Suprapubic skin (tissue), 4 donors: ENCODE results near the gene TMEM178A. TPM values are rescaled to one million over a fixed set of nuclear protein-coding genes. Genes with fewer than 3 reads are reported as not detected.

ENCODE experiments used
- DNase-seq, 2 donors: peaks; one replicate each; pipeline ENCODE4 v3.0.0-alpha.2; 2019; ENCODE audit warnings: low spot score in 2 of 2
- H3K27ac ChIP-seq: fragments of 200-600 bp; sonication (generic); one replicate; pipeline ENCODE4 v1.5.1; 2019
- H3K27me3 ChIP-seq: fragments of 200-600 bp; sonication (generic); one replicate; pipeline ENCODE4 v1.5.1; 2019
- H3K36me3 ChIP-seq: fragments of 200-600 bp; sonication (generic); one replicate; pipeline ENCODE4 v1.5.1; 2019
- H3K4me1 ChIP-seq: fragments of 200-600 bp; sonication (generic); one replicate; pipeline ENCODE4 v1.5.1; 2019
- H3K4me3 ChIP-seq: fragments of 200-600 bp; sonication (generic); one replicate; pipeline ENCODE4 v1.5.1; 2019; ENCODE audit warnings: mild to moderate bottlenecking
- H3K9me3 ChIP-seq: fragments of 200-600 bp; sonication (generic); one replicate; pipeline ENCODE4 v1.5.1; 2019
- CTCF ChIP-seq, 2 donors: fragments of 200-600 bp in 1 of 2; fragments of 450-650 bp in 1 of 2; sonication (generic) in 1 of 2; IDR thresholded peaks; one replicate each; pipeline ENCODE4 v1.5.1; 2016 to 2019; ENCODE audit warnings: antibody characterized with exemption in 2 of 2, mild to moderate bottlenecking in 1 of 2, moderate library complexity in 1 of 2
- EP300 ChIP-seq: sonication (generic); formaldehyde crosslinking; IDR thresholded peaks from one replicate; pipeline ENCODE4 v1.6.1; 2017; ENCODE audit warnings: antibody characterized with exemption
- POLR2A ChIP-seq, 2 donors: fragments of 450-650 bp; IDR thresholded peaks; one replicate each; pipeline ENCODE4 v1.6.1; 2017; ENCODE audit warnings: antibody characterized with exemption in 2 of 2, mild to moderate bottlenecking in 2 of 2, moderate library complexity in 2 of 2
- POLR2AphosphoS5 ChIP-seq, 3 donors: sonication (generic); formaldehyde crosslinking; IDR thresholded peaks; one replicate each; pipeline ENCODE4 v1.6.1; 2017; ENCODE audit warnings: antibody characterized with exemption in 3 of 3
- WGBS: methylation state at CpG from one replicate; pipeline ENCODE4 v1.1.5; 2018; 5-methylcytosine and 5-hydroxymethylcytosine counted together
- total RNA-seq, 4 donors: library from RNA; depleted of rRNA; stranded (reverse); fragments of >200 nt; gene quantifications; one replicate each; pipeline ENCODE4 v1.1.0, GENCODE V29; 2016

TMEM178A gene
- total RNA-seq, 4 donors from 2014 or later: 0.68 to 7.4 (median 2.3) TPM

GRCh38 chr2:39667104-39667885 is 1.6 kb downstream of the TMEM178A start:
- no peak overlapping the region for H3K27ac ChIP-seq
- WGBS: 42% methylated on average over 7 of the region's 7 CpGs
- no peaks in the 10 kb centered on the region for H3K9me3 ChIP-seq
- H3K36me3 ChIP-seq: no peaks in the 10 kb centered on the region
- peaks cover 18% of the 10 kb centered on the region for H3K4me1 ChIP-seq
- peaks cover 65% of the 10 kb centered on the region for H3K27me3 ChIP-seq
- DNase-seq: no peak
- no peak for TF ChIP-seq EP300
- no peak for TF ChIP-seq POLR2A (IDR thresholded peaks at IDR 0.05)
- TF ChIP-seq POLR2AphosphoS5 (IDR thresholded peaks at IDR 0.05): no peak
- no peak for TF ChIP-seq CTCF (IDR thresholded peaks at IDR 0.05)
- H3K4me3 ChIP-seq: peak overlapping the region; percentile 62

DNA sequence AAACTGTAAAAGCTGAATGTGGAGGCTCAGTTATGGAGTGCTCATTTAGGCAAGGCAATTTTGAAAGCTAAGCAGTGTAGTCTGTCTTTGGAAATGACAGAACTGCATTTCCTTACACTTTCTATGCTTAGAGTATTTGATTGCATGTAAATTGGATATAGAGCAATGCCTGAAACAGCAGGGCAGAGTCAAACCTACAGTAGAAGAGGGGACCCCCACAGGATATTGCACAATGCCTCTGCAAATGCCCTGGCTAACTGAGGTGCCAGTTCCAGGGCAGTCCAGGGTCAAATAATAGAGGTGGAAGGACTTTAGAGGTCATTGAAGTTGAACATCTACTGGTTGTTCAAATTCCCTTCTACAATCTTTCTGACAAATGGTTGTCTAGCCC is 2.2 kb downstream of the TMEM178A start:
- TF ChIP-seq POLR2AphosphoS5 (IDR thresholded peaks at IDR 0.05) (no peak), POLR2A (IDR thresholded peaks at IDR 0.05) (no peak), EP300 (no peak), CTCF (IDR thresholded peaks at IDR 0.05) (no peak)
- Histone ChIP-seq H3K27me3 (peaks cover 71% of the 10 kb centered on the region), H3K27ac (no peak overlapping the region), H3K9me3 (no peaks in the 10 kb centered on the region), H3K36me3 (no peaks in the 10 kb centered on the region), H3K4me1 (peaks cover 18% of the 10 kb centered on the region), H3K4me3 (no peak overlapping the region)
- DNase-seq: no peak

GRCh38 chr2:39668576-39669080 is 2.9 kb downstream of the TMEM178A start:
- H3K9me3 ChIP-seq: no peaks in the 10 kb centered on the region
- H3K27me3 ChIP-seq: peaks cover 75% of the 10 kb centered on the region
- H3K4me1 ChIP-seq: peaks cover 18% of the 10 kb centered on the region
- H3K27ac ChIP-seq: no peak overlapping the region
- WGBS: 96% methylated on average over 1 of the region's 1 CpG
- no peak for TF ChIP-seq POLR2AphosphoS5 (IDR thresholded peaks at IDR 0.05)
- TF ChIP-seq CTCF (IDR thresholded peaks at IDR 0.05): no peak
- H3K36me3 ChIP-seq: no peaks in the 10 kb centered on the region
- DNase-seq: no peak
- no peak overlapping the region for H3K4me3 ChIP-seq

GRCh38 chr2:39671604-39672003 is 5.9 kb downstream of the TMEM178A start:
- H3K27me3 ChIP-seq: peaks cover 61% of the 10 kb centered on the region
- DNase-seq: no peak
- no peak for TF ChIP-seq CTCF (IDR thresholded peaks at IDR 0.05)
- TF ChIP-seq POLR2A (IDR thresholded peaks at IDR 0.05): no peak
- TF ChIP-seq EP300: no peak
- TF ChIP-seq POLR2AphosphoS5 (IDR thresholded peaks at IDR 0.05): no peak
- 63% methylated on average over 4 of the region's 4 CpGs for WGBS
- H3K4me1 ChIP-seq: peaks cover 5% of the 10 kb centered on the region
- no peak overlapping the region for H3K27ac ChIP-seq
- no peaks in the 10 kb centered on the region for H3K9me3 ChIP-seq
- no peaks in the 10 kb centered on the region for H3K36me3 ChIP-seq
- no peak overlapping the region for H3K4me3 ChIP-seq

- H3K27me3 ChIP-seq: peaks cover 47% of the 10 kb centered on the region
- no peaks in the 10 kb centered on the region for H3K9me3 ChIP-seq
- DNase-seq: no peak
- H3K27ac ChIP-seq: no peak overlapping the region
- H3K36me3 ChIP-seq: no peaks in the 10 kb centered on the region
- H3K4me1 ChIP-seq: no peaks in the 10 kb centered on the region
- WGBS: 55% methylated on average over 7 of the region's 7 CpGs
- no peak overlapping the region for H3K4me3 ChIP-seq
- TF ChIP-seq POLR2AphosphoS5 (IDR thresholded peaks at IDR 0.05): no peak
- TF ChIP-seq EP300: no peak
- no peak for TF ChIP-seq POLR2A (IDR thresholded peaks at IDR 0.05)
- no peak for TF ChIP-seq CTCF (IDR thresholded peaks at IDR 0.05)
Observed at GRCh38 chr2:39673018-39673417, 7.3 kb downstream of the TMEM178A start.
